Measurements from ENCODE around the gene TMA7.

- no peak for TF ChIP-seq CTCF (IDR thresholded peaks at IDR 0.05; ENCODE audit: poor library complexity, severe bottlenecking)
- TF ChIP-seq REST (IDR thresholded peaks at IDR 0.05; ENCODE audit: borderline replicate concordance): no peak
- no peak for TF ChIP-seq TAF1 (IDR thresholded peaks at IDR 0.05; ENCODE audit: low read depth)
- TF ChIP-seq EP300 (conservative IDR thresholded peaks at IDR 0.05; ENCODE audit: poor library complexity, severe bottlenecking): no peak
Observed at GRCh38 chr3:48412375-48413001, 27.6 kb upstream of the TMA7 start.

Data from neural cell (in vitro differentiated cells).